GM12878 (cell line): Measurements from ENCODE around the gene CYP46A1. TPM values are rescaled to one million over a fixed set of nuclear protein-coding genes. Genes with fewer than 3 reads are reported as not detected.

Experiments used
- ATAC-seq: fragments of 200-7000 bp; cut with Tn5 transposase; 3 replicates; pipeline ENCODE4 v1.9.1; 2020; ENCODE audit warnings: mild to moderate bottlenecking, moderate library complexity
- BruUV-seq: library from RNA; stranded (reverse); fragments of 400-500 nt; replicated peaks from 2 replicates; lab custom pipeline; 2021; lab: Mats Ljungman, UMichigan
- CTCF ChIA-PET: fragments of 300-600 bp; sonication (Branson Sonifier 250); formaldehyde crosslinking; extraction: SDS; loops from one replicate; lab custom pipeline; 2021; ENCODE audit warnings: inconsistent platforms; lab: Yijun Ruan, JAX
- POLR2A ChIA-PET: fragments of 350-600 bp; formaldehyde crosslinking; extraction: SDS; loops from one replicate; lab custom pipeline; 2021; ENCODE audit warnings: inconsistent platforms; lab: Charles Lee
- RAD21 ChIA-PET: fragments of 300-600 bp; sonication (Branson Sonifier 250); formaldehyde crosslinking; loops from one replicate; lab custom pipeline; 2023; ENCODE audit warnings: antibody characterized with exemption; ENCODE audit not compliant: unreplicated experiment; lab: Charles Lee
- SMC1A ChIA-PET: fragments of 300-600 bp; sonication (Branson Sonifier 250); formaldehyde crosslinking; loops from one replicate; lab custom pipeline; 2023; ENCODE audit not compliant: unreplicated experiment, uncharacterized antibody; lab: Charles Lee
- DNase-seq: peaks from one replicate; pipeline ENCODE4 v3.0.0-alpha.2; 2011; ENCODE audit warnings: low read depth, low spot score
- FAIRE-seq: peaks from 3 replicates; lab custom pipeline; 2011; peaks lifted over from hg19 to GRCh38; lab: Jason Lieb, UNC
- H2AFZ ChIP-seq: 2 replicates; pipeline ENCODE4 v1.6.0; 2011; ENCODE audit warnings: low read depth, low read length, control low read depth; ENCODE audit not compliant: control insufficient read depth
- H3K27ac ChIP-seq: 2 replicates; pipeline ENCODE4 v1.5.1; 2011; ENCODE audit warnings: control low read depth; ENCODE audit not compliant: control insufficient read depth, insufficient read depth
- H3K27me3 ChIP-seq, 2 experiments: replicated peaks in 1 of 2; 2 replicates each; pipeline versions ENCODE4 v1.6.0 to v1.6.1; 2011; ENCODE audit warnings: low read length in 1 of 2; ENCODE audit not compliant: control insufficient read depth in 2 of 2, insufficient read depth in 2 of 2
- H3K36me3 ChIP-seq, 2 experiments: 2 replicates each; pipeline ENCODE4 v1.5.1; 2011; ENCODE audit warnings: low read length in 1 of 2; ENCODE audit not compliant: control insufficient read depth in 2 of 2, insufficient read depth in 2 of 2
- H3K4me1 ChIP-seq: 2 replicates; pipeline ENCODE4 v1.6.1; 2011; ENCODE audit warnings: mild to moderate bottlenecking, low read length, moderate library complexity, mixed read lengths; ENCODE audit not compliant: control insufficient read depth, insufficient read depth
- H3K4me2 ChIP-seq: 2 replicates; pipeline ENCODE4 v1.6.0; 2011; ENCODE audit warnings: control low read depth; ENCODE audit not compliant: control insufficient read depth, insufficient read depth
- H3K4me3 ChIP-seq: fragments of 200-600 bp; sonication (generic); 2 replicates; pipeline ENCODE4 v1.5.1; 2016
- H3K79me2 ChIP-seq: 2 replicates; pipeline ENCODE4 v1.6.0; 2011; ENCODE audit warnings: low read length; ENCODE audit not compliant: control insufficient read depth, insufficient read depth
- H3K9ac ChIP-seq: 2 replicates; pipeline ENCODE4 v1.8.0; 2011; ENCODE audit warnings: low read length, control low read depth, mixed read lengths; ENCODE audit not compliant: control insufficient read depth, insufficient read depth
- H3K9me3 ChIP-seq: replicated peaks from 3 replicates; pipeline ENCODE4 v1.5.1; 2011; ENCODE audit warnings: mild to moderate bottlenecking, low read length; ENCODE audit not compliant: control insufficient read depth, insufficient read depth
- H4K20me1 ChIP-seq: 2 replicates; pipeline ENCODE4 v1.6.0; 2011; ENCODE audit not compliant: control insufficient read depth, insufficient read depth
- ATF2 ChIP-seq: IDR thresholded peaks from 2 replicates; pipeline ENCODE4 v1.6.1; 2012; ENCODE audit warnings: low read length, inconsistent platforms
- E2F4 ChIP-seq: IDR thresholded peaks from 2 replicates; pipeline ENCODE4 v1.6.1; 2012; ENCODE audit warnings: low read depth, low read length, improper control_type of control experiment
- FOXK2 ChIP-seq: fragments of 450-650 bp; IDR thresholded peaks from 2 replicates; pipeline ENCODE4 v1.6.1; 2017; ENCODE audit warnings: mild to moderate bottlenecking, moderate library complexity
- GABPA ChIP-seq: IDR thresholded peaks from 2 replicates; pipeline ENCODE4 v1.6.1; 2014; ENCODE audit warnings: antibody characterized with exemption, low read depth, mild to moderate bottlenecking, inconsistent platforms
- HDGF ChIP-seq: fragments of 450-650 bp; IDR thresholded peaks from 2 replicates; pipeline ENCODE4 v1.6.1; 2016; ENCODE audit warnings: antibody characterized with exemption
- LARP7 ChIP-seq: fragments of 450-650 bp; IDR thresholded peaks from 2 replicates; pipeline ENCODE4 v1.6.1; 2017; ENCODE audit warnings: mild to moderate bottlenecking
- MEF2A ChIP-seq: IDR thresholded peaks from 2 replicates; pipeline ENCODE4 v1.6.1; 2011; ENCODE audit warnings: low read depth, mild to moderate bottlenecking, low read length, moderate library complexity; ENCODE audit not compliant: insufficient read depth
- NFIC ChIP-seq: IDR thresholded peaks from 2 replicates; pipeline ENCODE4 v1.6.1; 2012; ENCODE audit warnings: low read depth, mild to moderate bottlenecking, inconsistent platforms, low read length, moderate library complexity
- POLR2AphosphoS5 ChIP-seq: IDR thresholded peaks from 2 replicates; pipeline ENCODE4 v1.6.1; 2011; ENCODE audit warnings: mild to moderate bottlenecking, low read length, inconsistent platforms
- RB1 ChIP-seq: fragments of 450-650 bp; formaldehyde crosslinking; IDR thresholded peaks from 2 replicates; pipeline ENCODE4 v1.6.1; 2017; ENCODE audit warnings: mild to moderate bottlenecking, borderline replicate concordance
- RBBP5 ChIP-seq: fragments of 200-600 bp; sonication (generic); conservative IDR thresholded peaks from 2 replicates; pipeline ENCODE4 v1.6.1; 2016
- RCOR1 ChIP-seq: conservative IDR thresholded peaks from 2 replicates; pipeline ENCODE4 v1.6.1; 2012; ENCODE audit warnings: low read depth, low read length, improper control_type of control experiment
- STAT3 ChIP-seq: IDR thresholded peaks from 2 replicates; pipeline ENCODE4 v1.6.1; 2011; ENCODE audit warnings: low read depth, low read length, improper control_type of control experiment
- SUPT20H ChIP-seq: IDR thresholded peaks from 2 replicates; pipeline ENCODE4 v1.6.1; 2011; ENCODE audit warnings: low read depth, mild to moderate bottlenecking, low read length, moderate library complexity, borderline replicate concordance; ENCODE audit not compliant: control insufficient read depth
- TAF1 ChIP-seq: IDR thresholded peaks from 2 replicates; pipeline ENCODE4 v1.6.1; 2011; ENCODE audit warnings: mild to moderate bottlenecking, low read depth, low read length, borderline replicate concordance
- TARDBP ChIP-seq: IDR thresholded peaks from 2 replicates; pipeline ENCODE4 v1.6.1; 2016; ENCODE audit warnings: borderline replicate concordance
- WRNIP1 ChIP-seq: IDR thresholded peaks from 2 replicates; pipeline ENCODE4 v1.6.1; 2011; ENCODE audit warnings: low read depth, low read length, improper control_type of control experiment, borderline replicate concordance
- ZBTB40 ChIP-seq: fragments of 450-650 bp; IDR thresholded peaks from 2 replicates; pipeline ENCODE4 v1.6.1; 2016; ENCODE audit warnings: mild to moderate bottlenecking, moderate library complexity, borderline replicate concordance
- WGBS: methylation state at CpG from one replicate; pipeline ENCODE4 v1.1.6; 2016; ENCODE audit warnings: low lambda C conversion rate; ENCODE audit not compliant: insufficient replicate concordance, insufficient coverage; ENCODE audit errors: missing lambda C conversion rate; 5-methylcytosine and 5-hydroxymethylcytosine counted together
- in situ Hi-C: fragments of 300-500 bp; cut with MboI; formaldehyde crosslinking; loops from 9 replicates; pipeline ENCODE4 v1.14.3; 2018; ENCODE audit warnings: mixed read lengths
- intact Hi-C: fragments of 100-400 bp; cut with micrococcal nuclease; formaldehyde crosslinking; loops from one replicate; pipeline ENCODE4 v1.14.2; 2022; ENCODE audit not compliant: unreplicated experiment
- polyA plus RNA-seq, 11 experiments: library from polyadenylated mRNA; depleted of rRNA in 4 of 11; unstranded in 6 of 11; stranded (reverse) in 5 of 11; fragments of >200 nt; fragmentation: Nextera tagmentation in 4 of 11; fragmentation: Illumina TruSeq in 1 of 11; extraction: Ambion mirVana in 4 of 11; extraction: Trizol in 1 of 11; gene quantifications; 1 replicate in 1 of 11; 2 replicates in 10 of 11; pipeline versions ENCODE4 v1.2.1 to v1.2.3, GENCODE V29; 2011 to 2016; ENCODE audit warnings: inconsistent platforms in 2 of 11, missing spikeins in 2 of 11, low read depth in 1 of 11
- total RNA-seq, 4 experiments: library from RNA; depleted of rRNA in 3 of 4; stranded (reverse); fragments of >200 nt in 3 of 4; fragmentation: Illumina TruSeq in 1 of 4; extraction: Trizol in 1 of 4; gene quantifications; 2 replicates each; pipeline versions ENCODE4 v1.2.1 to v1.2.3, GENCODE V29; 2013 to 2021

CYP46A1 gene
- total and polyA plus RNA-seq, 10 of the 15 experiments (the other 5 are each of a cell fraction or from before 2014, with no cell fraction given), result 0.04 to 0.11 TPM; not detected in 8

GRCh38 chr14:99682809-99683618 is 1.1 kb upstream of the CYP46A1 start:
- Histone ChIP-seq H3K27ac (peak overlapping the region; percentile 70), H4K20me1 (no peaks in the 10 kb centered on the region), H3K4me1 (peaks cover 4% of the 10 kb centered on the region), H3K36me3 (no peaks in the 10 kb centered on the region), H3K79me2 (no peaks in the 10 kb centered on the region), H3K9ac (peak overlapping the region; percentile 84), H3K4me2 (peak overlapping the region; percentile 100), H2AFZ (peak overlapping the region; percentile 97), H3K9me3 (peaks cover 2% of the 10 kb centered on the region; the same call in 1 of the 3 replicates), H3K4me3 (peak overlapping the region; percentile 99), H3K27me3 (peaks cover 0 to 2% of the 10 kb centered on the region in 2 experiments; a peak in 2 of 4 replicates)
- ChIA-PET SMC1A (no interaction called here), RAD21 (interaction anchor here (0.6 to 1.1 kb wide), 5 partner anchors 36 to 299 kb away, joined by 3 to 7 read pairs (median 3); no protein-coding TSS in a partner anchor), CTCF (interaction anchor here (0.5 to 1.4 kb wide), 8 partner anchors 19 to 247 kb away, joined by 3 to 7 read pairs (median 3); no protein-coding TSS in a partner anchor), POLR2A (interaction anchor here (0.5 to 0.6 kb wide), 2 partner anchors 203 to 214 kb away, joined by 3 to 4 read pairs; no protein-coding TSS in a partner anchor)
- intact Hi-C loops, result loop anchor here (1.0 to 2.0 kb wide), 2 partner anchors 110 to 202 kb away; partner anchors contain the start of gene EML1
- ATAC-seq (peak; percentile 79), FAIRE-seq (no peak), DNase-seq (no peak)
- BruUV-seq, result TSS peak; percentile 95
- in situ Hi-C loops, result loop anchor here (5.0 kb wide), 1 partner anchor 199 kb away; no protein-coding TSS in a partner anchor
- WGBS, result 4% methylated on average over 42 of the region's 42 CpGs
- TF ChIP-seq RCOR1, result no peak
- TF ChIP-seq ZBTB40, result no peak
- no peak for TF ChIP-seq TAF1
- no peak for TF ChIP-seq GABPA
- TF ChIP-seq POLR2AphosphoS5, result no peak
- TF ChIP-seq SUPT20H, result no peak
- TF ChIP-seq NFIC, result no peak
- TF ChIP-seq ATF2, result no peak
- no peak for TF ChIP-seq MEF2A
- no peak for TF ChIP-seq TARDBP
- TF ChIP-seq STAT3, result no peak
- no peak for TF ChIP-seq FOXK2
- TF ChIP-seq RB1, result peak; percentile 63
- no peak for TF ChIP-seq E2F4
- TF ChIP-seq RBBP5, result no peak
- peak; percentile 73 for TF ChIP-seq LARP7
- no peak for TF ChIP-seq HDGF
- TF ChIP-seq WRNIP1, result no peak
